Measurements from ENCODE around the gene SLC38A10. TPM values are rescaled to one million over a fixed set of nuclear protein-coding genes. Genes with fewer than 3 reads are reported as not detected.

SLC38A10 gene
- total and polyA plus RNA-seq, 2 of the 4 experiments (the other 2 are of a cell fraction) = 12.7 to 46.7 TPM

GRCh38 chr17:81204578-81204977 is 90.5 kb downstream of the SLC38A10 start:
- ATAC-seq (ENCODE audit: low read depth) = no peak
- Histone ChIP-seq H3K36me3 (ENCODE audit: control insufficient read depth, insufficient read depth, low read length) (peaks cover 5% of the 10 kb centered on the region; the same call in 1 of the 2 replicates), H3K4me1 (ENCODE audit: control insufficient read depth, insufficient read depth, low read length) (no peaks in the 10 kb centered on the region), H2BK5ac (ENCODE audit: low read depth, low read length, poor library complexity, severe bottlenecking) (no peak overlapping the region), H4K91ac (ENCODE audit: insufficient read depth, low read depth, low read length) (no peak overlapping the region), H3K9ac (ENCODE audit: low read depth, low read length) (no peak overlapping the region), H2BK15ac (ENCODE audit: low read depth, low read length) (no peak overlapping the region), H3K79me1 (ENCODE audit: low read depth in 1 of 2, low read length in 2 of 2) (no peaks in the 10 kb centered on the region), H3K56ac (ENCODE audit: extremely low read depth, insufficient read depth, low read length) (no peak overlapping the region), H3K4ac (ENCODE audit: low read depth, low read length) (no peak overlapping the region), H3K18ac (ENCODE audit: low read depth, low read length) (no peak overlapping the region), H3K27ac (ENCODE audit: insufficient read depth, low read length) (no peak overlapping the region), H2BK20ac (ENCODE audit: low read depth, low read length) (no peak overlapping the region), H3K27me3 (ENCODE audit: control insufficient read depth, insufficient read depth, low read length) (no peaks in the 10 kb centered on the region), H3K23ac (ENCODE audit: low read depth, low read length) (no peak overlapping the region), H3K4me2 (ENCODE audit: low read depth, low read length) (no peak overlapping the region), H2AK5ac (ENCODE audit: low read depth, low read length) (no peak overlapping the region), H2BK120ac (ENCODE audit: low read depth, low read length) (no peak overlapping the region), H4K20me1 (ENCODE audit: insufficient read depth, low read length) (peaks cover 5% of the 10 kb centered on the region; the same call in 1 of the 2 replicates), H3K4me3 (ENCODE audit: insufficient read depth, low read depth, low read length) (no peak overlapping the region), H2AK9ac (replicated peaks; ENCODE audit: low read depth, low read length, poor library complexity) (no peak overlapping the region), H3K14ac (replicated peaks; ENCODE audit: low read depth, low read length) (no peak overlapping the region), H3K9me3 (ENCODE audit: control insufficient read depth, insufficient read depth, low read length) (no peaks in the 10 kb centered on the region), H4K8ac (ENCODE audit: low read depth in 2 of 2, low read length in 2 of 2) (no peak overlapping the region), H3K9me1 (ENCODE audit: insufficient read depth, low read length) (0 out of 2 replicates have a peak, but pooled peaks cover 6% of the 10 kb centered on the region), H2AFZ (replicated peaks; ENCODE audit: low read length, poor library complexity) (no peak overlapping the region), H4K5ac (ENCODE audit: low read depth, low read length) (no peak overlapping the region)
- ChIA-PET POLR2A (ENCODE audit: unreplicated experiment) (no interaction called here), CTCF (interaction anchor here (0.7 kb wide), 1 partner anchor 26 kb away, joined by 3 read pairs; no protein-coding TSS in a partner anchor)
- in situ Hi-C loops (cut with MboI; ENCODE audit: low sequenced_read_pairs) (no loop called here), intact Hi-C loops (cut with micrococcal nuclease) (no loop called here), dilution Hi-C loops (cut with HindIII; ENCODE audit: low sequenced_read_pairs, unreplicated experiment) (no loop called here)
- WGBS, 2 experiments (ENCODE audit: extremely low coverage in 2 of 2, insufficient read length in 1 of 2) = 100% methylated on average over 2 of the region's 10 CpGs; no CpG with 5 or more reads in 1 of the 2 experiments
- no peak for TF ChIP-seq MAFK (IDR thresholded peaks at IDR 0.05; ENCODE audit: low read depth, low read length)
- no peak for TF ChIP-seq MAZ (IDR thresholded peaks at IDR 0.05; ENCODE audit: borderline replicate concordance, low read depth, low read length)
- no peak for TF ChIP-seq FOS (IDR thresholded peaks at IDR 0.05; ENCODE audit: low read depth, low read length)
- no peak for TF ChIP-seq ELK1 (IDR thresholded peaks at IDR 0.05; ENCODE audit: borderline replicate concordance, low read depth, low read length)
- no peak for TF ChIP-seq RAD21 (IDR thresholded peaks at IDR 0.05; ENCODE audit: low read length)
- no peak for TF ChIP-seq MXI1 (IDR thresholded peaks at IDR 0.05; ENCODE audit: borderline replicate concordance, low read depth, low read length)
- TF ChIP-seq NFE2L2 (IDR thresholded peaks at IDR 0.05; ENCODE audit: low read depth, low read length) = no peak
- TF ChIP-seq CEBPB (IDR thresholded peaks at IDR 0.05; ENCODE audit: low read depth, low read length) = no peak
- no peak for TF ChIP-seq RCOR1 (IDR thresholded peaks at IDR 0.05; ENCODE audit: insufficient replicate concordance, low read length)
- no peak for DNase-seq
- no TSS peak for BruUV-seq (replicated peaks)

All from IMR-90 (cell line).